Measurements from ENCODE around the gene NEK4.

The NEK4 gene

GRCh38 chr3:52696830-52697631 lies 73.7 kb downstream of the NEK4 start:
- ChIA-PET CTCF (interaction anchor here (0.6 to 0.9 kb wide), 3 partner anchors 10 to 373 kb away, joined by 3 to 4 read pairs (median 3); no protein-coding TSS in a partner anchor), POLR2A (interaction anchor here (0.5 to 2.0 kb wide), 3 partner anchors 9 to 13 kb away, joined by 3 to 8 read pairs (median 3); partner anchors contain the start of genes GLT8D1 and SPCS1)
- no peaks in the 10 kb centered on the region for H3K4me1 ChIP-seq (ENCODE audit: control insufficient read depth, insufficient read depth, low read length)
- peaks cover 10 to 79% of the 10 kb centered on the region in 2 experiments for H3K36me3 ChIP-seq (ENCODE audit: control insufficient read depth in 2 of 2, insufficient read depth in 1 of 2, low read length in 2 of 2)
- TF ChIP-seq GLI2 (tag by site-specific recombination; IDR thresholded peaks at IDR 0.05; ENCODE audit: borderline replicate concordance, low read depth) = no peak
- peak; percentile 55 for TF ChIP-seq ZBTB17 (tag by site-specific recombination; IDR thresholded peaks at IDR 0.05)
- no peak overlapping the region for H3K4me3 ChIP-seq (ENCODE audit: low read depth, low read length)
- H3K27ac ChIP-seq (ENCODE audit: extremely low read depth, low read depth, low read length) = no peak overlapping the region
- no peaks in the 10 kb centered on the region for H3K9me3 ChIP-seq (ENCODE audit: control insufficient read depth, insufficient read depth, low read depth, low read length)

- H3K36me3 ChIP-seq (ENCODE audit: control insufficient read depth in 2 of 2, insufficient read depth in 1 of 2, low read length in 2 of 2) = peaks cover 14 to 89% of the 10 kb centered on the region in 2 experiments
- no peak overlapping the region for H3K27ac ChIP-seq (ENCODE audit: extremely low read depth, low read depth, low read length)
- no peak overlapping the region for H3K4me3 ChIP-seq (ENCODE audit: low read depth, low read length)
- no peaks in the 10 kb centered on the region for H3K9me3 ChIP-seq (ENCODE audit: control insufficient read depth, insufficient read depth, low read depth, low read length)
- no peak for TF ChIP-seq BCL11A (tag by site-specific recombination; IDR thresholded peaks at IDR 0.05; ENCODE audit: low read depth)
- no peak for TF ChIP-seq ZBTB11 (tag by site-specific recombination; conservative IDR thresholded peaks at IDR 0.05; ENCODE audit: low read depth)
- no peak for TF ChIP-seq ZNF776 (tag by site-specific recombination; IDR thresholded peaks at IDR 0.05; ENCODE audit: borderline replicate concordance)
- no peak for TF ChIP-seq ZBTB44 (tag by site-specific recombination; IDR thresholded peaks at IDR 0.05)
- no peak for TF ChIP-seq ZNF354C (tag by site-specific recombination; IDR thresholded peaks at IDR 0.05; ENCODE audit: borderline replicate concordance, low read depth)
- no peak for TF ChIP-seq SCRT2 (tag by site-specific recombination; IDR thresholded peaks at IDR 0.05)
- no peak for TF ChIP-seq ZNF211 (tag by site-specific recombination; IDR thresholded peaks at IDR 0.05; ENCODE audit: low read depth)
- no peak for TF ChIP-seq SP7 (tag by site-specific recombination; IDR thresholded peaks at IDR 0.05)
- TF ChIP-seq ZNF624 (tag by site-specific recombination; IDR thresholded peaks at IDR 0.05) = no peak
- TF ChIP-seq ZNF423 (tag by site-specific recombination; IDR thresholded peaks at IDR 0.05) = no peak
- TF ChIP-seq ZNF530 (tag by site-specific recombination; IDR thresholded peaks at IDR 0.05; ENCODE audit: low read depth) = no peak
- no peak for TF ChIP-seq ZNF518A (tag by site-specific recombination; conservative IDR thresholded peaks at IDR 0.05; ENCODE audit: low read depth)
- TF ChIP-seq ZNF121 (tag by site-specific recombination; IDR thresholded peaks at IDR 0.05) = no peak
- CTCF ChIA-PET = interaction anchor here (0.9 kb wide), 1 partner anchor 9 kb away, joined by 4 read pairs; no protein-coding TSS in a partner anchor
- POLR2A ChIA-PET = interaction anchor here (1.1 to 2.0 kb wide), 3 partner anchors 9 to 11 kb away, joined by 3 to 8 read pairs (median 3); partner anchors contain the start of genes GLT8D1 and SPCS1
- H3K4me1 ChIP-seq (ENCODE audit: control insufficient read depth, insufficient read depth, low read length) = no peaks in the 10 kb centered on the region
These were observed 74.7 kb downstream of the NEK4 start for GRCh38 chr3:52695798-52696671.
